HepG2 (cell line): Measurements from ENCODE around the gene SEC14L5. TPM values are rescaled to one million over a fixed set of nuclear protein-coding genes. Genes with fewer than 3 reads are reported as not detected.

Experiments used
- ATAC-seq: fragments of 200-7000 bp; cut with Tn5 transposase; 3 replicates; pipeline ENCODE4 v1.9.1; 2020; ENCODE audit warnings: mild to moderate bottlenecking, moderate library complexity
- BruUV-seq: library from RNA; stranded (reverse); fragments of 400-500 nt; replicated peaks from 2 replicates; lab custom pipeline; 2021; lab: Mats Ljungman, UMichigan
- CTCF ChIA-PET: fragments of 300-600 bp; formaldehyde crosslinking; extraction: SDS; loops from one replicate; lab custom pipeline; 2021; ENCODE audit warnings: low total read pairs, inconsistent platforms, low intra/inter-chr PET ratio; lab: Yijun Ruan, JAX
- POLR2A ChIA-PET: fragments of 350-600 bp; sonication (Branson Sonifier 250); formaldehyde crosslinking; loops from one replicate; lab custom pipeline; 2020; ENCODE audit warnings: antibody characterized with exemption, inconsistent platforms; lab: Yijun Ruan, JAX
- DNase-seq: peaks from one replicate; pipeline ENCODE4 v3.0.0-alpha.2; 2015; ENCODE audit warnings: low spot score
- FAIRE-seq: peaks from 3 replicates; lab custom pipeline; 2011; peaks lifted over from hg19 to GRCh38; lab: Jason Lieb, UNC
- H2AFZ ChIP-seq: one replicate; pipeline ENCODE4 v1.6.1; 2011; ENCODE audit warnings: low read length, inconsistent platforms
- H3K27ac ChIP-seq: fragments of 300-600 bp; 3 replicates; pipeline ENCODE4 v1.8.0; 2011; ENCODE audit warnings: mixed run types, mild to moderate bottlenecking, mixed read lengths, low read length, inconsistent platforms; ENCODE audit not compliant: insufficient read depth; ENCODE audit errors: extremely low read length
- H3K27me3 ChIP-seq, 2 experiments: fragments of 200-600 bp in 1 of 2; 2 replicates in 1 of 2; 3 replicates in 1 of 2; pipeline versions ENCODE4 v1.6.0 to v1.8.0; 2011; ENCODE audit warnings: low read length in 2 of 2, mild to moderate bottlenecking in 2 of 2, moderate library complexity in 2 of 2, inconsistent platforms in 1 of 2; ENCODE audit not compliant: insufficient read depth in 2 of 2, control insufficient read depth in 1 of 2
- H3K36me3 ChIP-seq, 2 experiments: fragments of 200-600 bp in 1 of 2; replicated peaks in 1 of 2; 2 replicates in 1 of 2; 3 replicates in 1 of 2; pipeline versions ENCODE4 v1.5.1 to v1.8.0; 2011; ENCODE audit warnings: low read length in 2 of 2, inconsistent platforms in 1 of 2; ENCODE audit not compliant: insufficient read depth in 2 of 2, control insufficient read depth in 1 of 2
- H3K4me1 ChIP-seq: 2 replicates; pipeline ENCODE4 v1.5.1; 2012; ENCODE audit warnings: low read length, inconsistent platforms; ENCODE audit not compliant: insufficient read depth
- H3K4me2 ChIP-seq: 2 replicates; pipeline ENCODE4 v1.6.0; 2011; ENCODE audit warnings: low read depth, low read length, inconsistent platforms
- H3K4me3 ChIP-seq, 3 experiments: fragments of 200-600 bp in 1 of 3; sonication (generic), shearing (Covaris generic) in 1 of 3; replicated peaks in 1 of 3; 2 replicates each; pipeline ENCODE4 v1.5.1; 2011 to 2016; ENCODE audit warnings: low read length in 3 of 3, inconsistent platforms in 2 of 3, low read depth in 2 of 3, mild to moderate bottlenecking in 2 of 3, control low read depth in 1 of 3, mixed read lengths in 1 of 3; ENCODE audit not compliant: insufficient read depth in 1 of 3
- H3K79me2 ChIP-seq: one replicate; pipeline ENCODE4 v1.6.1; 2011; ENCODE audit warnings: low read length, inconsistent platforms; ENCODE audit not compliant: insufficient read depth
- H3K9ac ChIP-seq: 2 replicates; pipeline ENCODE4 v1.6.0; 2011; ENCODE audit warnings: mild to moderate bottlenecking, low read depth, low read length, inconsistent platforms; ENCODE audit not compliant: insufficient read depth
- H3K9me3 ChIP-seq: 2 replicates; pipeline ENCODE4 v1.5.1; 2012; ENCODE audit warnings: mild to moderate bottlenecking, low read length
- H4K20me1 ChIP-seq: 2 replicates; pipeline ENCODE4 v1.6.0; 2011; ENCODE audit warnings: inconsistent platforms, mild to moderate bottlenecking, low read length, moderate library complexity; ENCODE audit not compliant: insufficient read depth
- CBX1 ChIP-seq: IDR thresholded peaks from one replicate; pipeline ENCODE4 v1.6.1; 2016; ENCODE audit warnings: antibody characterized with exemption, low read depth
- CEBPB ChIP-seq: IDR thresholded peaks from 2 replicates; pipeline ENCODE4 v1.6.1; 2011; ENCODE audit warnings: low read depth, low read length, improper control_type of control experiment, borderline replicate concordance
- CEBPG ChIP-seq: IDR thresholded peaks from 2 replicates; pipeline ENCODE4 v1.6.1; 2016
- EED ChIP-seq: sonication (generic); formaldehyde crosslinking; IDR thresholded peaks from 2 replicates; pipeline ENCODE4 v1.5.0; 2020; ENCODE audit warnings: mild to moderate bottlenecking, missing genetic modification reagents
- MAFF ChIP-seq: IDR thresholded peaks from 2 replicates; pipeline ENCODE4 v1.6.1; 2011; ENCODE audit warnings: low read depth, low read length, improper control_type of control experiment
- MAFK ChIP-seq, 2 experiments: IDR thresholded peaks in 1 of 2; conservative IDR thresholded peaks in 1 of 2; 2 replicates each; pipeline ENCODE4 v1.6.1; 2011; ENCODE audit warnings: improper control_type of control experiment in 2 of 2, low read length in 2 of 2
- NBN ChIP-seq: fragments of 450-650 bp; conservative IDR thresholded peaks from 2 replicates; pipeline ENCODE4 v1.6.1; 2017
- NCOA1 ChIP-seq: sonication (generic); formaldehyde crosslinking; IDR thresholded peaks from 2 replicates; pipeline ENCODE4 v1.9.0; 2021; ENCODE audit warnings: missing genetic modification reagents
- SKIL ChIP-seq: sonication (generic); formaldehyde crosslinking; IDR thresholded peaks from 2 replicates; pipeline ENCODE4 v1.8.0; 2022; ENCODE audit warnings: missing genetic modification reagents, mild to moderate bottlenecking, moderate library complexity, borderline replicate concordance
- THAP9 ChIP-seq: sonication (generic); formaldehyde crosslinking; IDR thresholded peaks from 2 replicates; pipeline ENCODE4; 2020; ENCODE audit warnings: missing genetic modification reagents, mild to moderate bottlenecking, borderline replicate concordance
- ZNF382 ChIP-seq: sonication (generic); formaldehyde crosslinking; IDR thresholded peaks from 2 replicates; pipeline ENCODE4 v1.5.0; 2020; ENCODE audit warnings: missing genetic modification reagents, mild to moderate bottlenecking, borderline replicate concordance
- ZNF703 ChIP-seq: sonication (generic); formaldehyde crosslinking; IDR thresholded peaks from 2 replicates; pipeline ENCODE4 v1.5.1; 2020; ENCODE audit warnings: missing genetic modification reagents, mild to moderate bottlenecking, moderate library complexity, borderline replicate concordance
- WGBS: methylation state at CpG from one replicate; pipeline ENCODE4 v1.1.6; 2017; ENCODE audit warnings: low lambda C conversion rate; 5-methylcytosine and 5-hydroxymethylcytosine counted together
- in situ Hi-C: cut with HindIII; loops from 2 replicates; pipeline ENCODE4 v1.10.0; 2017; ENCODE audit warnings: low pct_unique_long_range_greater_than_20kb; ENCODE audit not compliant: extremely low pct_ligation_motif_present
- intact Hi-C: fragments of 100-400 bp; cut with micrococcal nuclease; formaldehyde crosslinking; loops from one replicate; pipeline ENCODE4 v1.10.0; 2022; ENCODE audit not compliant: unreplicated experiment
- polyA plus RNA-seq, 8 experiments: library from polyadenylated mRNA; depleted of rRNA in 3 of 8; stranded (reverse) in 7 of 8; unstranded in 1 of 8; fragments of >200 nt; fragmentation: Illumina TruSeq in 4 of 8; extraction: Trizol in 4 of 8; gene quantifications; 2 replicates each; pipeline versions ENCODE4 v1.2.1 to v1.2.3, GENCODE V29; 2011 to 2016; ENCODE audit warnings: low read depth in 4 of 8, missing spikeins in 1 of 8, mixed read lengths in 1 of 8; ENCODE audit not compliant: insufficient read depth in 1 of 8
- total RNA-seq, 5 experiments: library from RNA; depleted of rRNA; stranded (reverse); fragments of >200 nt; fragmentation: Illumina TruSeq; extraction: Trizol; gene quantifications; 2 replicates each; pipeline ENCODE4 v1.2.3, GENCODE V29; 2016; ENCODE audit warnings: low read depth in 1 of 5

The SEC14L5 gene
- total and polyA plus RNA-seq, 2 of the 13 experiments (the other 11 are each of a cell fraction or from before 2014, with no cell fraction given), result 0.40 to 0.42 TPM

- Histone ChIP-seq H3K9me3 (no peaks in the 10 kb centered on the region), H2AFZ (no peak overlapping the region), H3K27ac (no peak overlapping the region), H3K4me2 (no peak overlapping the region), H3K36me3 (no peaks in the 10 kb centered on the region), H4K20me1 (no peaks in the 10 kb centered on the region), H3K4me1 (peaks cover 58% of the 10 kb centered on the region), H3K9ac (no peak overlapping the region), H3K27me3 (no peaks in the 10 kb centered on the region), H3K4me3 (no peak overlapping the region), H3K79me2 (no peaks in the 10 kb centered on the region)
- no TSS peak for BruUV-seq
- FAIRE-seq, result no peak
- ChIA-PET POLR2A (no interaction called here), CTCF (no interaction called here)
- DNase-seq, result peak; percentile 32
- 36% methylated on average over 6 of the region's 6 CpGs for WGBS
- intact Hi-C loops, result loop anchor here (5.0 kb wide), 1 partner anchor 35 kb away; no protein-coding TSS in a partner anchor
- TF ChIP-seq CBX1, result no peak
- TF ChIP-seq NCOA1, result 0 out of 2 replicates have a peak, but pooled peaks have one; percentile 5
- TF ChIP-seq EED (CRISPR knock-in tag), result no peak
- no peak for TF ChIP-seq NBN
- TF ChIP-seq SKIL (CRISPR knock-in tag), result no peak
- TF ChIP-seq MAFF, result peak; percentile 60
- peak; percentile 75; the same call in 1 of the 2 replicates for TF ChIP-seq CEBPB
- TF ChIP-seq ZNF703 (CRISPR knock-in tag), result no peak
- no peak for TF ChIP-seq ZNF382
- TF ChIP-seq MAFK (conservative IDR thresholded peaks at IDR 0.05 in 1 of 2, IDR thresholded peaks at IDR 0.05 in 1 of 2; ENCODE audit: low read length in 2 of 2), result peak; percentile 63 to 77
- peak; percentile 60 for TF ChIP-seq CEBPG (CRISPR knock-in tag)
- TF ChIP-seq THAP9 (CRISPR knock-in tag), result no peak
- in situ Hi-C loops, result no loop called here
- no peak for ATAC-seq
Measured at GRCh38 chr16:4911970-4912386, 46.2 kb upstream of the SEC14L5 start.
